ENCODE data around the gene VGLL2.

VGLL2 gene

GRCh38 chr6:117270055-117270842 is 4.9 kb downstream of the VGLL2 start:
- no peak for DNase-seq

- no peak for DNase-seq
These were observed 5.6 kb downstream of the VGLL2 start for GRCh38 chr6:117270843-117271507.

DNA sequence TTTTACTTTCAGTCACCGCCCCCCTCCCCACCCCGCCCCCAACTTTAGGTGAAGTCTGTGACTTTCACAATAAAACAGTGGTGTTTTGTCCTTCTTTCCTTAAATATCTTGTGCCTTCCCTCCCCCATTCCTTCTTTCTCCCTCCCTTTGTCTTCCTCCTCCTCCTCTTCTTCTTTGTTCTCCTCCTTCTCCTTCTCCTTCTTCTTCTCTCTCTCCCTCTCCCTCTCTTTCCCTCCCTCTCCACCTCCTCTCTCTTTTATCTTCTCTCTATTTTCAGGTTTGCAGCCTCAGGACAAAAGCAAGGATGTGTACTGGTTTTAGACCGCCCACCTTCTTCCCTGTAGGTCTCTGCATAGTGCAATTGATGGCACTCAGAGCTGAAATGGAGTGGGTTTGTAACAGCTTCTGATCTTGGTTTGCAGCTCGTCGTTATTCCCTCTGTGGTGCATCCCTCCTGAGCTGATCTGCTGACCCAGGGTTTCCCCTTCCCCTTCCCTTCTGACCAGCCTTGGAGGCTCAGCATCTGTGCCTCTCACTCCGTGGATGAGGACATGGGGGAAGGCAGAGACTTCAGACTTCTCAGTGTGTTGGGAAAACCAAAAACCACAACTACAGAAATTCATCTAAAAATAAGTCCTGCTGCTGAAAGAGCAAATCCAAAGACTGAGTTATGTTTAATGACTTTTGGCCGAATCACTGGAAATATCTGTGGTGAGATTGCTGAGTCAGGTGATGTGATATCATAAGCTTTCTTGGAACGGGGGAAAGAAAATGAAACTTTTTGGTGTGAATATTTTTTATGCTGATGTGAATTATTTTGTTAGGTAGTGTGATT is 6.9 kb downstream of the VGLL2 start:
- DNase-seq, result no peak

GRCh38 chr6:117272891-117273290 is 7.5 kb downstream of the VGLL2 start:
- DNase-seq, result no peak

DNA sequence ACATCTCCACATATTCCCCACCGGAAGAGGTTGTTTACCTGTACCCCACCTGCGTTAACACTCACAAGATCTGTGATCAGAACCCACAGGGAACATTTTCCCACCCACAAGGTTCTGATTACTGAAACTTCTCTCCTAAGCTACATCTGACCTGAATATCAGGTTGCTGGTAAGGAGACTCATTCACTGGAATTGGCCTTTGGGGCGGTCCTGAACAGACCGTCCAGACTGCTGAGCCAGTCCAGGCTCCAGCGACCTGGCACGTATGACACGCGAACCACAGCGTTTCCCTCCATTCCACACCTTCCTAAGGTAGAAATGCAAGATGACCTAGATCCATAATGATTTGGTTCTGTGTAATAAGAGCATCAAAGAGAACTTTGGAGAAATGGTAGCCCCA is 9.8 kb downstream of the VGLL2 start:
- DNase-seq, result no peak

- no peak for DNase-seq
These were observed 10.4 kb downstream of the VGLL2 start for GRCh38 chr6:117275711-117276110.

- no peak for DNase-seq
These were observed 11.5 kb downstream of the VGLL2 start for GRCh38 chr6:117276778-117277316.

- no peak for DNase-seq
These were observed 15.6 kb downstream of the VGLL2 start for GRCh38 chr6:117280922-117281321.

DNA sequence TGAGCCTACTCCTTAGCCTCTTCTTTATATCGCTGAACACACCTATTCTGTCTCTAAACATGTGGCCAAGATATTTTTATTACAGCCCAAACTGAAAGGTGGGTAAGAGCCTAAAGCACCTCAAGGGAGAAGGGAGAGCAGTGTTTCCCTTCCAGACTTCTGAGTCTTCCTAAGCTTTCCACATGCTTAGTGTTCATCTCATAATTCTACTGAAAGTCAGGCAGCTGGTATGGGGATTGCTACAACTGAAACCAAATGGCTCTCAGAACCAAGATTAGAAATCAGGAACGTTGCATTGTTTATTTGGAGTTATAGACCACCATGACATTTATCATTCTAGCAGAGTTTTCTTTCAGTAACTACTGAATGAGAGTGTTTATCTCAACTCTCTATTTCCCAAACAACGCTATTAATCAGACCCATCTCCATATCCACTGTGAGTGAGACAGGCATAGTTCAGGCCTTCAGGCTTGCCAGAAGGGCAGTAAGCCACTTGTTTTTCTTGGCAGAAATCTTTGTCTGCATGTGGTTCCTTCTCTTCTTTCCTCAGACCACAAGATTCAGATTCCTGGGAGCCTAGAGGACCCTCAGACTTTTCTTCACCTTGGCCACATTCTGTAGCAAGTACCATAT is 22.8 kb downstream of the VGLL2 start:
- DNase-seq, result no peak

- no peak for DNase-seq
These were observed 25.0 kb downstream of the VGLL2 start for GRCh38 chr6:117290173-117290846.

GRCh38 chr6:117298941-117299340 is 33.6 kb downstream of the VGLL2 start:
- DNase-seq, result no peak

- no peak for DNase-seq
These were observed 38.0 kb downstream of the VGLL2 start for GRCh38 chr6:117303323-117303722.

DNA sequence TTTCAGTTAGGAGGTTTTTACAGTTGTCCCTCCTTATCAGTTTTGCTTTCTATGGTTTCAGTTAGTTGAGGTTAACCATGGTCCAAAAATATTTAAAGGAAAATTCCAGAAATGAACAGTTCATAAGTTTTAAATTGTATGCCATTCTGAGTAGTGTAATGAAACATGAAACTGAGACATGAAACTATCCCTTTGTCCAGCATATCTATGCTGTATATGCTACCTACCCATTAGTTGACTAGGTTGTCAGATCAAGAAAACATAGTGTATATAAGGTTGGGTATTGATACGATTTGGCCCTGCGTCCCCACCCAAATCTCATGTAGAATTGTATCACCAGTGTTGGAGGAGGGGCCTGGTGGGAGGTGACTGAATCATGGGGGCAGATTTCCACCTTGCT is 39.1 kb downstream of the VGLL2 start:
- DNase-seq, result no peak

- no peak for DNase-seq
These were observed 41.0 kb downstream of the VGLL2 start for GRCh38 chr6:117306227-117306790.

- DNase-seq, result no peak
These were observed 42.3 kb downstream of the VGLL2 start for GRCh38 chr6:117307655-117308054.

GRCh38 chr6:117309069-117309468 is 43.7 kb downstream of the VGLL2 start:
- DNase-seq, result no peak

DNA sequence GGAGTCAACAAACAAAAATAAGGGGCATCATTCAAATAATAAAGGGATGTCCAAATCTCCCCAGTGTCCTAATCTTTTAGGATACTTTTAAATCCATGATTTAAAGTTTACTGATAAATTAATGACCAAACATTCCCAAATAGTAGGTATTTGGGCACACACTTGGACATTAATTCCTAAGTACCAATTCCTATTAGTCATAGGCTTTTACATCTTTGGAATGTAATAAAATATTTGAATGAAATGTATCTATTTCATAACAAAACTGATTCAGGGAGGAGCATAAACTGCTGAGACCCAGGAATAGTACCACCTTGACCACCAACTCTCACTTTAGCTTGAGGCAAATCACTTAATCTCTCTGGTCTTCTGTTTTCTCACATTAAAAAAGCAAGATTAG is 44.3 kb downstream of the VGLL2 start:
- DNase-seq, result no peak

- no peak for DNase-seq
These were observed 46.0 kb downstream of the VGLL2 start for GRCh38 chr6:117311310-117311709.

DNA sequence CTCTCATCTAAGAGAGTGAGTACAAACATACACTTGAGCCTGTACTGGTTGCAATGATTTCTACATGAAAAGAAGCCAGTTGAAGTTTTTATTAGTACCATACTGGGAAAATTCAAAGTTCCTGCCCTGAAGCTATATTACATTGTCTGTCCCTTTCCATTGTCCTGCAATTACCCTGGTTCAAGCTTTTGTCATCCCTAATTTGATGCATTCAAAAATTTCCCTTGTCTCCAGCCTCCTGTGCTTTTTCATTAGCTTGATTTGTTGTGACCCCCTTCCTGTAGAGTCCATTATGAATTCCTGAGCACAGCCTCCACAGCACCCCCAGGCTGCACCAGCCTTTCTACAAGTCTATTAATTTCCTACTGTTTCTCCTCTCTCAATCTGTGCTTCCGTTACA is 46.4 kb downstream of the VGLL2 start:
- DNase-seq, result no peak

DNA sequence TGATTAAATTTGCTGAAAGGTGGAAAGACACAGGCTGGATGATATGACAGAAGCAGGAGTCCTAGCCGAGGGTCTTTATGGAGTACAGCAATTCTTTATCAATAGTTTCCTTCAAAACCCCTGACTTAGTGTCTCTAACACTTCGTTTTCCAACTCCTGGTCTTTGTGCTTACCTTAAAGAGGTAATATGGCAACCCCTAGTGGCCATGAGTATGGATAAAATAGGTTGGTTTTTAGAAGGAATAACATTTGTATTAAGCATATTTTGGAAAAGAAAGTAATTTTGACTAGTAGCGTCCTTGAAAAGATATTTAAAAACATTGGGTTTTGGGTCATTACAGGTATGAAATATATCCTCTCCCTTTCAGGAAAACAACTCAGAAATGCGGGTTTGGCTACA is 51.9 kb downstream of the VGLL2 start:
- DNase-seq, result no peak
